H1 (cell line): ENCODE data around the gene IQCE.

Source experiments
- EP300 ChIP-seq, 2 experiments: IDR thresholded peaks; 1 replicate in 1 of 2; 2 replicates in 1 of 2; pipeline ENCODE4 v1.6.1; 2011 to 2012; ENCODE audit warnings: low read depth in 2 of 2, low read length in 2 of 2, mild to moderate bottlenecking in 2 of 2, borderline replicate concordance in 1 of 2, inconsistent platforms in 1 of 2, moderate library complexity in 1 of 2
- TF ChIP-seq, protein P1 (sequence below), 3 experiments: IDR thresholded peaks; 1 replicate in 2 of 3; 2 replicates in 1 of 3; pipeline versions ENCODE4 v1.5.1 to v1.6.1; 2011; ENCODE audit warnings: low read length in 3 of 3, mild to moderate bottlenecking in 3 of 3, inconsistent platforms in 2 of 3, low read depth in 1 of 3, moderate library complexity in 1 of 3; ENCODE audit not compliant: insufficient read depth in 1 of 3; ENCODE audit errors: control extremely low read depth in 1 of 3

DNA sequence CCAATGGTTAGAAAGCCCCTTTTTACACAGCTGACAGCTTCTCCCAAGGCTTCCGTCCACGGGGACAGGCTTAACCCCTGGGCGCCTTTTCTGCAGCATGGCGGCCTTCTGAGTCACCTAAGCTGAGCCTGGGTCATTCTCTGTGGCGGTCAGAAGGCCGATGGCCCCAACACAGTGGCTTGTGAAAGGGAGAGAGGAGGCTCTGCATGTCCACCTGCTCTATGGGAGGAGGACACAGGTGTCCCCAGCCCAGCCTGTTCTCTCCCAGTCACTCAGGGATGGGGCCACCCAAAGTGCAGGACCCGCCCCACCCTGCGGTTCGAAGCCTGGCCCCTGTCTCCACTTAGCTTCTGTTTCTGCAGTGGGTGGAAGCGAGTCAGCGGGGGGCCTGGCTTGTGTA, 52.6 kb downstream of the IQCE start:
- TF ChIP-seq, protein P1, sequence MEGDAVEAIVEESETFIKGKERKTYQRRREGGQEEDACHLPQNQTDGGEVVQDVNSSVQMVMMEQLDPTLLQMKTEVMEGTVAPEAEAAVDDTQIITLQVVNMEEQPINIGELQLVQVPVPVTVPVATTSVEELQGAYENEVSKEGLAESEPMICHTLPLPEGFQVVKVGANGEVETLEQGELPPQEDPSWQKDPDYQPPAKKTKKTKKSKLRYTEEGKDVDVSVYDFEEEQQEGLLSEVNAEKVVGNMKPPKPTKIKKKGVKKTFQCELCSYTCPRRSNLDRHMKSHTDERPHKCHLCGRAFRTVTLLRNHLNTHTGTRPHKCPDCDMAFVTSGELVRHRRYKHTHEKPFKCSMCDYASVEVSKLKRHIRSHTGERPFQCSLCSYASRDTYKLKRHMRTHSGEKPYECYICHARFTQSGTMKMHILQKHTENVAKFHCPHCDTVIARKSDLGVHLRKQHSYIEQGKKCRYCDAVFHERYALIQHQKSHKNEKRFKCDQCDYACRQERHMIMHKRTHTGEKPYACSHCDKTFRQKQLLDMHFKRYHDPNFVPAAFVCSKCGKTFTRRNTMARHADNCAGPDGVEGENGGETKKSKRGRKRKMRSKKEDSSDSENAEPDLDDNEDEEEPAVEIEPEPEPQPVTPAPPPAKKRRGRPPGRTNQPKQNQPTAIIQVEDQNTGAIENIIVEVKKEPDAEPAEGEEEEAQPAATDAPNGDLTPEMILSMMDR (IDR thresholded peaks at IDR 0.05; ENCODE audit: control extremely low read depth in 1 of 3, insufficient read depth in 1 of 3, low read depth in 1 of 3, low read length in 3 of 3): no peak
- TF ChIP-seq EP300 (IDR thresholded peaks at IDR 0.05; ENCODE audit: borderline replicate concordance in 1 of 2, low read depth in 2 of 2, low read length in 2 of 2): no peak
